CD4-positive, alpha-beta T cell (primary cell): ENCODE results near the gene COL23A1. TPM values are rescaled to one million over a fixed set of nuclear protein-coding genes. Genes with fewer than 3 reads are reported as not detected.

Experiments
- ATAC-seq: fragments of 200-7000 bp; cut with Tn5 transposase; one replicate; pipeline ENCODE4 v1.10.0; 2022; ENCODE audit warnings: mild to moderate bottlenecking; ENCODE audit not compliant: poor library complexity
- CTCF ChIA-PET: fragments of 350-600 bp; sonication (Branson Sonifier 250); formaldehyde crosslinking; loops from one replicate; lab custom pipeline; 2021; ENCODE audit warnings: antibody characterized with exemption, inconsistent platforms; lab: Charles Lee
- POLR2A ChIA-PET: fragments of 350-600 bp; sonication (Branson Sonifier 250); formaldehyde crosslinking; loops from one replicate; lab custom pipeline; 2021; ENCODE audit warnings: antibody characterized with exemption, inconsistent platforms; lab: Charles Lee
- DNase-seq, 14 experiments: peaks; one replicate each; pipeline ENCODE4 v3.0.0-alpha.2; 2013 to 2020; ENCODE audit warnings: mixed read lengths in 2 of 14
- H3K27ac ChIP-seq, 2 donors: one replicate each; pipeline versions ENCODE4 v1.5.1 to v1.7.0; 2013; ENCODE audit warnings: low read length in 2 of 2, low read depth in 1 of 2, mild to moderate bottlenecking in 1 of 2
- H3K27me3 ChIP-seq, 2 experiments: 1 replicate in 1 of 2; 2 replicates in 1 of 2; pipeline versions ENCODE4 v1.6.1 to v1.7.0; 2013; ENCODE audit warnings: low read length in 2 of 2, control low read depth in 1 of 2, mild to moderate bottlenecking in 1 of 2, moderate library complexity in 1 of 2; ENCODE audit not compliant: insufficient read depth in 2 of 2, control insufficient read depth in 1 of 2
- H3K36me3 ChIP-seq: one replicate; pipeline ENCODE4 v1.6.1; 2013; ENCODE audit warnings: low read length, control low read depth; ENCODE audit not compliant: insufficient read depth
- H3K4me1 ChIP-seq: one replicate; pipeline ENCODE4 v1.6.1; 2013; ENCODE audit warnings: low read length, control low read depth; ENCODE audit not compliant: insufficient read depth
- H3K4me3 ChIP-seq: one replicate; pipeline ENCODE4 v1.5.1; 2013; ENCODE audit warnings: mild to moderate bottlenecking, low read length, moderate library complexity
- H3K9me3 ChIP-seq, 2 experiments: 1 replicate in 1 of 2; 2 replicates in 1 of 2; pipeline versions ENCODE4 v1.6.1 to v1.7.0; 2013; ENCODE audit warnings: low read length in 2 of 2, mild to moderate bottlenecking in 2 of 2, control low read depth in 1 of 2, moderate library complexity in 1 of 2; ENCODE audit not compliant: control insufficient read depth in 1 of 2, insufficient read depth in 1 of 2
- H3K27ac Mint-ChIP-seq: one replicate; pipeline ENCODE4 v1.8.0; 2020; ENCODE audit warnings: mixed read lengths
- H3K27me3 Mint-ChIP-seq: one replicate; pipeline ENCODE4 v1.8.0; 2021; ENCODE audit warnings: mixed read lengths
- H3K36me3 Mint-ChIP-seq: one replicate; pipeline ENCODE4 v1.8.0; 2021; ENCODE audit warnings: low read depth, mixed read lengths
- H3K4me1 Mint-ChIP-seq: one replicate; pipeline ENCODE4 v1.8.0; 2021; ENCODE audit warnings: low read depth, mixed read lengths
- H3K4me3 Mint-ChIP-seq: one replicate; pipeline ENCODE4 v1.8.0; 2020; ENCODE audit warnings: mild to moderate bottlenecking, mixed read lengths
- H3K9me3 Mint-ChIP-seq: one replicate; pipeline ENCODE4 v1.8.0; 2020; ENCODE audit warnings: mixed read lengths
- intact Hi-C, 2 experiments: fragments of 100-400 bp; cut with DNase I in 1 of 2; cut with micrococcal nuclease in 1 of 2; formaldehyde crosslinking; loops; one replicate each; pipeline versions ENCODE4 v1.15.1 to v1.9.0; 2023 to 2025; cut with DNase I, micrococcal nuclease
- total RNA-seq, 174 experiments: library from RNA in 2 of 174; stranded (reverse) in 2 of 174; gene quantifications; one replicate each; pipeline ENCODE4 v1.2.3 and lab custom pipeline; 2021 to 2026
- TF ChIP-seq, protein P1 (sequence below): fragments of 200-600 bp; IDR thresholded peaks from one replicate; pipeline ENCODE4 v1.8.0; 2022; ENCODE audit warnings: antibody characterized with exemption, mild to moderate bottlenecking

Gene COL23A1
- total RNA-seq, 2 experiments from 2014 or later: not detected

DNA sequence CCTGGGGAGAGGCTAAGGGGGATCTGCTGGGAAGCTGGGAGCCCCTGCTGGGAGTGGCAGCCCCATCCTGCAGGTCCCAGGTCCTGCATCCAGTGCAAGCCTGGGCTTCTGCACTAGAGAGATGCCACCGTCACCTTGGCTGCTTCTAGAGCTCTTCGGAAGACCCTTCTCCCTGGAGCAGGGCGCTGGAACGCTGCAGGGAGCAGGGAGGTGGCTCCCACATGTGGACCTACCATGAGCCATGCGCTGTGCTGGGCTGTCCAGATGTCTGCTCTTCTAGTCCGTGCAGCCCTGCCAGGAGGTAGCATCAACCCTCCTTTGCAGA, 266.7 kb downstream of the COL23A1 start:
- Histone ChIP-seq H3K4me1 (no peaks in the 10 kb centered on the region), H3K4me3 (no peak overlapping the region), H3K27me3 (no peaks in the 10 kb centered on the region), H3K36me3 (no peaks in the 10 kb centered on the region), H3K27ac (no peak overlapping the region), H3K9me3 (peaks cover 0 to 17% of the 10 kb centered on the region in 2 experiments)
- TF ChIP-seq, protein P1, sequence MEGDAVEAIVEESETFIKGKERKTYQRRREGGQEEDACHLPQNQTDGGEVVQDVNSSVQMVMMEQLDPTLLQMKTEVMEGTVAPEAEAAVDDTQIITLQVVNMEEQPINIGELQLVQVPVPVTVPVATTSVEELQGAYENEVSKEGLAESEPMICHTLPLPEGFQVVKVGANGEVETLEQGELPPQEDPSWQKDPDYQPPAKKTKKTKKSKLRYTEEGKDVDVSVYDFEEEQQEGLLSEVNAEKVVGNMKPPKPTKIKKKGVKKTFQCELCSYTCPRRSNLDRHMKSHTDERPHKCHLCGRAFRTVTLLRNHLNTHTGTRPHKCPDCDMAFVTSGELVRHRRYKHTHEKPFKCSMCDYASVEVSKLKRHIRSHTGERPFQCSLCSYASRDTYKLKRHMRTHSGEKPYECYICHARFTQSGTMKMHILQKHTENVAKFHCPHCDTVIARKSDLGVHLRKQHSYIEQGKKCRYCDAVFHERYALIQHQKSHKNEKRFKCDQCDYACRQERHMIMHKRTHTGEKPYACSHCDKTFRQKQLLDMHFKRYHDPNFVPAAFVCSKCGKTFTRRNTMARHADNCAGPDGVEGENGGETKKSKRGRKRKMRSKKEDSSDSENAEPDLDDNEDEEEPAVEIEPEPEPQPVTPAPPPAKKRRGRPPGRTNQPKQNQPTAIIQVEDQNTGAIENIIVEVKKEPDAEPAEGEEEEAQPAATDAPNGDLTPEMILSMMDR: no peak
- CTCF ChIA-PET: no interaction called here
- no peak overlapping the region for H3K4me3 Mint-ChIP-seq
- DNase-seq: no peak
- POLR2A ChIA-PET: no interaction called here
- H3K27ac Mint-ChIP-seq: no peak overlapping the region
- H3K36me3 Mint-ChIP-seq: no peaks in the 10 kb centered on the region
- H3K9me3 Mint-ChIP-seq: no peaks in the 10 kb centered on the region
- H3K27me3 Mint-ChIP-seq: no peaks in the 10 kb centered on the region
- no peaks in the 10 kb centered on the region for H3K4me1 Mint-ChIP-seq
- intact Hi-C loops: no loop called here
- ATAC-seq: no peak

DNA sequence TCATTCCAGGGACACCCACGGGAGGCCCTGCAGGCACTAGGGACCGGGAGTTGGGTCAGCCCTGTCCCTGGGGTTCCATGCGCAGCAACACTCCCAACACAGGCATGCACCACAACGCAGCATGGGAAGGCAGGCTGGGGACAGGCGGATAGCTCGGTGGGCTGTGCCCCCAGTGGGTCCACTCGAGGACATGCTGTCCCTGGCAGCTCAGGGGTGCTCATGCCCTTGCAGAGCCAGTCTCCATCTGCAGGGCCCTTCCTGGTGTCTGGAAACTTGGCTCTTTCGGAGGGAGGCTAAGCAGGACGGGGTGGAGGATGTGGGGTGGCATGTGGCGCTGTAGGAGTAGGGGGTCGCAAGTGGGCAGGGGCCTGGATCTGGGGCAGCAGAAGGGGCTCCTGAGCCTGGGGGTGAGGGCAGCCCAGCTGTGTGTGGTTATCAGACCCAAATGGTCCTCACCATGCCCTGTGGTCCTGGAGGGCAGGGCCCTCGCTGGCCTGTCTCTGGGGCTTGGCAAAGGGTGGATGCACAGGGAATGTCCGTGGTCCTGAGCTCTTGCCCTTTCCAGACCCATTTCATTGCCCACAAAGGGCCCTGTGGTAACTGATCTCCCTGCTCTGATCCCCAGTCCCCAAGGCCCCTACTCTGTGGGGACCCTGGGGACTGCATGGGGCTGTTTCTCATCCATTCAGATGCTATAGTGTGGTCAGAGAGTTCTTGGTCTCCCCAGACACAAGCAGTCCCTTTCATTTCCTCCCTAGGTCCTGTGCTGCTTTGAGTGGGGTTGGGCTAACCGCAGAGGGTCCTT, 267.3 kb downstream of the COL23A1 start:
- no peaks in the 10 kb centered on the region for H3K36me3 ChIP-seq
- DNase-seq: no peak
- POLR2A ChIA-PET: no interaction called here
- no peaks in the 10 kb centered on the region for H3K4me1 ChIP-seq
- intact Hi-C loops: no loop called here
- no peak overlapping the region for H3K4me3 ChIP-seq
- no peaks in the 10 kb centered on the region for H3K27me3 ChIP-seq
- TF ChIP-seq, protein P1: no peak
- ATAC-seq: no peak
- H3K27me3 Mint-ChIP-seq: no peaks in the 10 kb centered on the region
- no peaks in the 10 kb centered on the region for H3K9me3 Mint-ChIP-seq
- no peaks in the 10 kb centered on the region for H3K36me3 Mint-ChIP-seq
- no peak overlapping the region for H3K4me3 Mint-ChIP-seq
- peaks cover 0 to 22% of the 10 kb centered on the region in 2 experiments for H3K9me3 ChIP-seq
- CTCF ChIA-PET: no interaction called here
- no peaks in the 10 kb centered on the region for H3K4me1 Mint-ChIP-seq
- H3K27ac ChIP-seq: no peak overlapping the region
- H3K27ac Mint-ChIP-seq: no peak overlapping the region

GRCh38 chr5:178320281-178320855, 269.8 kb downstream of the COL23A1 start:
- Mint-ChIP-seq H3K36me3 (no peaks in the 10 kb centered on the region), H3K4me1 (no peaks in the 10 kb centered on the region), H3K4me3 (no peak overlapping the region), H3K27me3 (no peaks in the 10 kb centered on the region), H3K9me3 (no peaks in the 10 kb centered on the region), H3K27ac (no peak overlapping the region)
- POLR2A ChIA-PET: no interaction called here
- DNase-seq (no peak), ATAC-seq (no peak)
- H3K4me1 ChIP-seq: no peaks in the 10 kb centered on the region
- CTCF ChIA-PET: no interaction called here
- no peaks in the 10 kb centered on the region for H3K27me3 ChIP-seq
- intact Hi-C loops: no loop called here
- H3K36me3 ChIP-seq: no peaks in the 10 kb centered on the region
- H3K27ac ChIP-seq: no peak overlapping the region
- TF ChIP-seq, protein P1: no peak
- H3K4me3 ChIP-seq: no peak overlapping the region
- H3K9me3 ChIP-seq: peaks cover 0 to 22% of the 10 kb centered on the region in 2 experiments
